ENCODE results near the gene METAP1. TPM values are rescaled to one million over a fixed set of nuclear protein-coding genes. Genes with fewer than 3 reads are reported as not detected.

METAP1 gene
- total and polyA plus RNA-seq, 2 experiments from 2014 or later, result 64.1 to 122 TPM

GRCh38 chr4:99100876-99101275 lies 105.4 kb downstream of the METAP1 start (continued):
- TF ChIP-seq ETS1 (IDR thresholded peaks at IDR 0.05), result no peak
- no peak for TF ChIP-seq ZNF114 (CRISPR knock-in tag; IDR thresholded peaks at IDR 0.05)

GRCh38 chr4:99102634-99103033 lies 107.1 kb downstream of the METAP1 start:
- no peak overlapping the region for H3K27ac ChIP-seq (ENCODE audit: low read depth)
- no peak for ATAC-seq
- no peaks in the 10 kb centered on the region for H4K20me1 ChIP-seq (replicated peaks; ENCODE audit: insufficient read depth)
- H3K4me3 ChIP-seq, result no peak overlapping the region
- no peaks in the 10 kb centered on the region for H3K79me2 ChIP-seq (replicated peaks; ENCODE audit: insufficient read depth)
- no peak overlapping the region for H3K4me2 ChIP-seq
- no peaks in the 10 kb centered on the region for H3K9me2 ChIP-seq (ENCODE audit: insufficient read depth)
- no peaks in the 10 kb centered on the region for H3K4me1 ChIP-seq (ENCODE audit: insufficient read depth)
- H3K36me3 ChIP-seq (ENCODE audit: insufficient read depth), result peaks cover 5% of the 10 kb centered on the region
- no peak overlapping the region for H3K4me3 Mint-ChIP-seq
- no peaks in the 10 kb centered on the region for H3K27me3 ChIP-seq (ENCODE audit: insufficient read depth)
- H3K36me3 Mint-ChIP-seq (ENCODE audit: low read depth), result peaks cover 18% of the 10 kb centered on the region
- H3K27me3 Mint-ChIP-seq (ENCODE audit: insufficient read depth, low read depth, poor library complexity), result no peaks in the 10 kb centered on the region
- DNase-seq (ENCODE audit: low spot score), result no peak
- no peaks in the 10 kb centered on the region for H3K4me1 Mint-ChIP-seq
- peaks cover 19% of the 10 kb centered on the region for H3K9me3 Mint-ChIP-seq
- TF ChIP-seq ETS1 (IDR thresholded peaks at IDR 0.05) (no peak), ZNF114 (CRISPR knock-in tag; IDR thresholded peaks at IDR 0.05) (no peak), JUNB (IDR thresholded peaks at IDR 0.05; ENCODE audit: unreplicated experiment) (no peak), STAT1 (IDR thresholded peaks at IDR 0.05; ENCODE audit: unreplicated experiment) (no peak), ZNF462 (CRISPR knock-in tag; IDR thresholded peaks at IDR 0.05) (no peak), NANOG (IDR thresholded peaks at IDR 0.05; ENCODE audit: borderline replicate concordance) (no peak), POLR2AphosphoS5 (IDR thresholded peaks at IDR 0.05; ENCODE audit: low read depth) (no peak), CREB1 (CRISPR knock-in tag; IDR thresholded peaks at IDR 0.05; ENCODE audit: low read depth) (no peak), REST (IDR thresholded peaks at IDR 0.05; ENCODE audit: unreplicated experiment) (no peak), EZH2 (IDR thresholded peaks at IDR 0.05; ENCODE audit: low read depth, unreplicated experiment) (no peak), EZH2phosphoT487 (IDR thresholded peaks at IDR 0.05; ENCODE audit: unreplicated experiment) (no peak)
- no peak overlapping the region for H3K27ac Mint-ChIP-seq
- no peaks in the 10 kb centered on the region for H3F3A ChIP-seq (replicated peaks; ENCODE audit: low read depth)
- H2AFZ ChIP-seq, result no peak overlapping the region

Measured in GM23338 (cell line).